ENCODE measurements around the gene LCN10. TPM values are rescaled to one million over a fixed set of nuclear protein-coding genes. Genes with fewer than 3 reads are reported as not detected.

Gene LCN10
- total and polyA plus RNA-seq, 9 of the 15 experiments (the other 6 are each of a cell fraction or from before 2014, with no cell fraction given) = 0.10 to 0.21 (median 0.14) TPM; not detected in 6

DNA sequence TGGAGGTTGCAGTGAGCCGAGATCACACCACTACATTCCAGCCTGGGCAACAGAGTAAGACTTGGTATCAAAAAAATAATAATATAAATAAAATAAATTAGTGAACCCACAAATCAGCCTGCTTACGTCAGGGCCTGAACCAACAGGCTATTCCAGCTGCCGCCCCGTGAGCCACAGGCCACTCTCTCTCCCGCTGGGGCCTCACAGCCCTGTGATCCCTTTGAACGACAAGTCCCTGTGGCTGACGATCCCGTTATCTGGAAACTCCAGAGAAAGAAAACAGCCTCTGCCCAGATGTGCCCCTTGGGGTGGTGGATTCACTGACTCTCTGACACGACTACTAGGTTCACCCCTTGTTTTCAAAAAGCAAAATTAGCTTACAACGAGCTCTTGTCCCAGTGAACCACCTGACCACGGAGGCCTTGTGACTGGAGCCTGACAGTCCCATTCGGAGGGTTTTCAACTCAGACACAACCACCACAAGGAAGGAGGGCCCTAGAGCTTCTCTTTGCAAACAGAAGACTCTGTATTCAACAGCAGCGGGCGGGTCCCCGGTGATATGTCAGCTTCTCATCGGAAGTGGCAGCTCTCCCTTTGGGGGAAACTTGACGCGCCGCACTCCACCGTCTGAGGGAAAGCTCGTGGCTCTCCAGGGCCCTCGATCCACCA, 34.8 kb downstream of the LCN10 start (continued):
- 0 out of 2 replicates have a peak, but pooled peaks have one; percentile 25 for TF ChIP-seq ZNF589 (CRISPR knock-in tag; IDR thresholded peaks at IDR 0.05; ENCODE audit: low read depth)
- TF ChIP-seq ZBED1 (IDR thresholded peaks at IDR 0.05) = no peak
- TF ChIP-seq, protein P1, sequence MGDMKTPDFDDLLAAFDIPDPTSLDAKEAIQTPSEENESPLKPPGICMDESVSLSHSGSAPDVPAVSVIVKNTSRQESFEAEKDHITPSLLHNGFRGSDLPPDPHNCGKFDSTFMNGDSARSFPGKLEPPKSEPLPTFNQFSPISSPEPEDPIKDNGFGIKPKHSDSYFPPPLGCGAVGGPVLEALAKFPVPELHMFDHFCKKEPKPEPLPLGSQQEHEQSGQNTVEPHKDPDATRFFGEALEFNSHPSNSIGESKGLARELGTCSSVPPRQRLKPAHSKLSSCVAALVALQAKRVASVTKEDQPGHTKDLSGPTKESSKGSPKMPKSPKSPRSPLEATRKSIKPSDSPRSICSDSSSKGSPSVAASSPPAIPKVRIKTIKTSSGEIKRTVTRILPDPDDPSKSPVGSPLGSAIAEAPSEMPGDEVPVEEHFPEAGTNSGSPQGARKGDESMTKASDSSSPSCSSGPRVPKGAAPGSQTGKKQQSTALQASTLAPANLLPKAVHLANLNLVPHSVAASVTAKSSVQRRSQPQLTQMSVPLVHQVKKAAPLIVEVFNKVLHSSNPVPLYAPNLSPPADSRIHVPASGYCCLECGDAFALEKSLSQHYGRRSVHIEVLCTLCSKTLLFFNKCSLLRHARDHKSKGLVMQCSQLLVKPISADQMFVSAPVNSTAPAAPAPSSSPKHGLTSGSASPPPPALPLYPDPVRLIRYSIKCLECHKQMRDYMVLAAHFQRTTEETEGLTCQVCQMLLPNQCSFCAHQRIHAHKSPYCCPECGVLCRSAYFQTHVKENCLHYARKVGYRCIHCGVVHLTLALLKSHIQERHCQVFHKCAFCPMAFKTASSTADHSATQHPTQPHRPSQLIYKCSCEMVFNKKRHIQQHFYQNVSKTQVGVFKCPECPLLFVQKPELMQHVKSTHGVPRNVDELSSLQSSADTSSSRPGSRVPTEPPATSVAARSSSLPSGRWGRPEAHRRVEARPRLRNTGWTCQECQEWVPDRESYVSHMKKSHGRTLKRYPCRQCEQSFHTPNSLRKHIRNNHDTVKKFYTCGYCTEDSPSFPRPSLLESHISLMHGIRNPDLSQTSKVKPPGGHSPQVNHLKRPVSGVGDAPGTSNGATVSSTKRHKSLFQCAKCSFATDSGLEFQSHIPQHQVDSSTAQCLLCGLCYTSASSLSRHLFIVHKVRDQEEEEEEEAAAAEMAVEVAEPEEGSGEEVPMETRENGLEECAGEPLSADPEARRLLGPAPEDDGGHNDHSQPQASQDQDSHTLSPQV (IDR thresholded peaks at IDR 0.05) = peak; percentile 31; the same call in 1 of the 2 replicates
- 0 out of 2 replicates have a peak, but pooled peaks have one; percentile 6 for TF ChIP-seq CBFA2T2 (conservative IDR thresholded peaks at IDR 0.05)
- TF ChIP-seq ZNF395 (CRISPR knock-in tag; IDR thresholded peaks at IDR 0.05) = peak; percentile 43; the same call in 1 of the 2 replicates
- peak; percentile 32; the same call in 1 of the 2 replicates for TF ChIP-seq RAD51 (IDR thresholded peaks at IDR 0.05; ENCODE audit: borderline replicate concordance, low read depth)
- no peak for TF ChIP-seq ZBTB2 (IDR thresholded peaks at IDR 0.05)
- 0 out of 2 replicates have a peak, but pooled peaks have one; percentile 18 for TF ChIP-seq CXXC5 (CRISPR knock-in tag; IDR thresholded peaks at IDR 0.05)
- TF ChIP-seq, protein P2, sequence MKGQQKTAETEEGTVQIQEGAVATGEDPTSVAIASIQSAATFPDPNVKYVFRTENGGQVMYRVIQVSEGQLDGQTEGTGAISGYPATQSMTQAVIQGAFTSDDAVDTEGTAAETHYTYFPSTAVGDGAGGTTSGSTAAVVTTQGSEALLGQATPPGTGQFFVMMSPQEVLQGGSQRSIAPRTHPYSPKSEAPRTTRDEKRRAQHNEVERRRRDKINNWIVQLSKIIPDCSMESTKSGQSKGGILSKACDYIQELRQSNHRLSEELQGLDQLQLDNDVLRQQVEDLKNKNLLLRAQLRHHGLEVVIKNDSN (CRISPR knock-in tag; IDR thresholded peaks at IDR 0.05) = peak; percentile 8; the same call in 1 of the 2 replicates
